IMR-90 (cell line): ENCODE measurements around the gene CABCOCO1. TPM values are rescaled to one million over a fixed set of nuclear protein-coding genes. Genes with fewer than 3 reads are reported as not detected.

Experiments
- ATAC-seq: fragments of 200-7000 bp; cut with Tn5 transposase; 2 replicates; pipeline ENCODE4 v1.9.1; 2020; ENCODE audit warnings: low read depth, mild to moderate bottlenecking, moderate library complexity
- BruUV-seq: library from RNA; stranded (reverse); fragments of 400-500 nt; replicated peaks from 2 replicates; lab custom pipeline; 2021; lab: Mats Ljungman, UMichigan
- CTCF ChIA-PET: fragments of 300-600 bp; formaldehyde crosslinking; extraction: SDS; loops from one replicate; lab custom pipeline; 2021; ENCODE audit warnings: antibody characterized with exemption; lab: Yijun Ruan, JAX
- POLR2A ChIA-PET: fragments of 300-600 bp; sonication (Branson Sonifier 250); formaldehyde crosslinking; loops from one replicate; lab custom pipeline; 2022; ENCODE audit warnings: antibody characterized with exemption; ENCODE audit not compliant: unreplicated experiment; lab: Charles Lee
- DNase-seq: peaks from one replicate; pipeline ENCODE4 v3.0.0; 2013
- H2AFZ ChIP-seq: replicated peaks from 2 replicates; pipeline ENCODE3; 2013; ENCODE audit warnings: low read length, mild to moderate bottlenecking; ENCODE audit not compliant: poor library complexity
- H2AK5ac ChIP-seq: 2 replicates; pipeline ENCODE4 v1.6.1; 2013; ENCODE audit warnings: low read depth, low read length, inconsistent platforms
- H2AK9ac ChIP-seq: replicated peaks from 2 replicates; pipeline ENCODE3; 2013; ENCODE audit warnings: mild to moderate bottlenecking, low read depth, low read length, moderate library complexity; ENCODE audit not compliant: poor library complexity
- H2BK120ac ChIP-seq: 2 replicates; pipeline ENCODE4 v1.6.1; 2013; ENCODE audit warnings: low read depth, low read length, inconsistent platforms
- H2BK15ac ChIP-seq: 3 replicates; pipeline ENCODE4 v1.6.1; 2013; ENCODE audit warnings: low read depth, low read length, inconsistent platforms
- H2BK20ac ChIP-seq: 2 replicates; pipeline ENCODE4 v1.6.1; 2013; ENCODE audit warnings: low read depth, mild to moderate bottlenecking, inconsistent platforms, low read length, moderate library complexity
- H2BK5ac ChIP-seq: 2 replicates; pipeline ENCODE4 v1.6.1; 2013; ENCODE audit warnings: mild to moderate bottlenecking, low read depth, low read length, inconsistent platforms; ENCODE audit not compliant: poor library complexity, severe bottlenecking
- H3K14ac ChIP-seq: replicated peaks from 2 replicates; pipeline ENCODE4 v1.6.1; 2013; ENCODE audit warnings: low read depth, low read length, inconsistent platforms
- H3K18ac ChIP-seq: 2 replicates; pipeline ENCODE4 v1.6.1; 2013; ENCODE audit warnings: low read depth, low read length, control low read depth
- H3K23ac ChIP-seq: 2 replicates; pipeline ENCODE4 v1.6.1; 2013; ENCODE audit warnings: low read depth, low read length, inconsistent platforms
- H3K27ac ChIP-seq: 2 replicates; pipeline ENCODE4 v1.5.1; 2013; ENCODE audit warnings: mild to moderate bottlenecking, control low read depth, low read length; ENCODE audit not compliant: insufficient read depth
- H3K27me3 ChIP-seq: 2 replicates; pipeline ENCODE4 v1.6.1; 2013; ENCODE audit warnings: low read length; ENCODE audit not compliant: control insufficient read depth, insufficient read depth
- H3K36me3 ChIP-seq: 2 replicates; pipeline ENCODE4 v1.6.1; 2013; ENCODE audit warnings: low read length, mixed read lengths; ENCODE audit not compliant: control insufficient read depth, insufficient read depth
- H3K4ac ChIP-seq: 2 replicates; pipeline ENCODE4 v1.6.1; 2013; ENCODE audit warnings: low read depth, low read length, inconsistent platforms
- H3K4me1 ChIP-seq: 2 replicates; pipeline ENCODE4 v1.6.1; 2013; ENCODE audit warnings: low read length, mixed read lengths; ENCODE audit not compliant: control insufficient read depth, insufficient read depth
- H3K4me2 ChIP-seq: 2 replicates; pipeline ENCODE4 v1.6.1; 2013; ENCODE audit warnings: low read depth, mild to moderate bottlenecking, control low read depth, low read length, moderate library complexity
- H3K4me3 ChIP-seq: 2 replicates; pipeline ENCODE4 v1.5.1; 2013; ENCODE audit warnings: low read depth, mild to moderate bottlenecking, control low read depth, low read length, moderate library complexity; ENCODE audit not compliant: insufficient read depth
- H3K56ac ChIP-seq: 2 replicates; pipeline ENCODE4 v1.6.1; 2013; ENCODE audit warnings: low read length, inconsistent platforms; ENCODE audit not compliant: insufficient read depth; ENCODE audit errors: extremely low read depth
- H3K79me1 ChIP-seq, 2 experiments: 2 replicates each; pipeline ENCODE4 v1.6.1; 2013; ENCODE audit warnings: low read length in 2 of 2, inconsistent platforms in 1 of 2, low read depth in 1 of 2
- H3K9ac ChIP-seq: 2 replicates; pipeline ENCODE4 v1.6.1; 2013; ENCODE audit warnings: low read depth, low read length, control low read depth
- H3K9me1 ChIP-seq: 2 replicates; pipeline ENCODE4 v1.6.1; 2013; ENCODE audit warnings: low read length, inconsistent platforms; ENCODE audit not compliant: insufficient read depth
- H3K9me3 ChIP-seq: 2 replicates; pipeline ENCODE4 v1.6.1; 2013; ENCODE audit warnings: low read length; ENCODE audit not compliant: control insufficient read depth, insufficient read depth
- H4K20me1 ChIP-seq: 2 replicates; pipeline ENCODE4 v1.6.1; 2013; ENCODE audit warnings: low read length, inconsistent platforms; ENCODE audit not compliant: insufficient read depth
- H4K5ac ChIP-seq: 2 replicates; pipeline ENCODE4 v1.6.1; 2013; ENCODE audit warnings: mild to moderate bottlenecking, low read depth, low read length, control low read depth
- H4K8ac ChIP-seq, 2 experiments: 2 replicates each; pipeline ENCODE4 v1.6.1; 2013; ENCODE audit warnings: low read depth in 2 of 2, low read length in 2 of 2, control low read depth in 1 of 2, inconsistent platforms in 1 of 2
- H4K91ac ChIP-seq: 2 replicates; pipeline ENCODE4 v1.6.1; 2013; ENCODE audit warnings: low read depth, low read length, inconsistent platforms; ENCODE audit not compliant: insufficient read depth
- BHLHE40 ChIP-seq: fragments of 150-350 bp; IDR thresholded peaks from 2 replicates; pipeline ENCODE4 v1.6.1; 2016; ENCODE audit warnings: mild to moderate bottlenecking, low read depth, low read length
- CEBPB ChIP-seq: IDR thresholded peaks from 2 replicates; pipeline ENCODE4 v1.6.1; 2012; ENCODE audit warnings: low read depth, low read length, improper control_type of control experiment
- CHD1 ChIP-seq: IDR thresholded peaks from 2 replicates; pipeline ENCODE4 v1.6.1; 2012; ENCODE audit warnings: low read depth, low read length, improper control_type of control experiment
- ELK1 ChIP-seq: fragments of 150-350 bp; IDR thresholded peaks from 2 replicates; pipeline ENCODE4 v1.6.1; 2016; ENCODE audit warnings: low read depth, mild to moderate bottlenecking, low read length, moderate library complexity, borderline replicate concordance
- MAFK ChIP-seq: IDR thresholded peaks from 2 replicates; pipeline ENCODE4 v1.6.1; 2012; ENCODE audit warnings: low read depth, low read length, improper control_type of control experiment
- MXI1 ChIP-seq: IDR thresholded peaks from 2 replicates; pipeline ENCODE4 v1.6.1; 2012; ENCODE audit warnings: low read depth, mild to moderate bottlenecking, low read length, moderate library complexity, borderline replicate concordance
- NFE2L2 ChIP-seq: fragments of 150-350 bp; IDR thresholded peaks from 2 replicates; pipeline ENCODE4 v1.6.1; 2016; ENCODE audit warnings: low read depth, mild to moderate bottlenecking, low read length
- POLR2A ChIP-seq: IDR thresholded peaks from 2 replicates; pipeline ENCODE4 v1.6.1; 2012; ENCODE audit warnings: mild to moderate bottlenecking, low read depth, low read length
- RAD21 ChIP-seq: IDR thresholded peaks from 2 replicates; pipeline ENCODE4 v1.6.1; 2012; ENCODE audit warnings: low read length, improper control_type of control experiment
- RFX5 ChIP-seq: IDR thresholded peaks from 2 replicates; pipeline ENCODE4 v1.8.0; 2012; ENCODE audit warnings: low read depth, mild to moderate bottlenecking, low read length, moderate library complexity
- SMC3 ChIP-seq: fragments of 150-350 bp; IDR thresholded peaks from 2 replicates; pipeline ENCODE4 v1.6.1; 2016; ENCODE audit warnings: low read depth, mild to moderate bottlenecking, antibody characterized with exemption, low read length, moderate library complexity
- WGBS, 2 experiments: methylation state at CpG; one replicate each; pipeline versions ENCODE4 v1.1.5 to v1.1.7; 2013; ENCODE audit warnings: missing lambda C conversion rate in 2 of 2; ENCODE audit not compliant: insufficient read length in 1 of 2; ENCODE audit errors: extremely low coverage in 2 of 2; 5-methylcytosine and 5-hydroxymethylcytosine counted together
- dilution Hi-C: fragments of 300-500 bp; cut with HindIII; formaldehyde crosslinking; loops from one replicate; pipeline ENCODE4 v1.14.3; 2018; ENCODE audit warnings: low sequenced_read_pairs; ENCODE audit not compliant: unreplicated experiment
- in situ Hi-C: fragments of 300-500 bp; cut with MboI; formaldehyde crosslinking; loops from 3 replicates; pipeline ENCODE4 v1.14.3; 2019; ENCODE audit warnings: low sequenced_read_pairs, inconsistent platforms, mixed read lengths
- intact Hi-C: fragments of 100-400 bp; cut with micrococcal nuclease; formaldehyde crosslinking; loops from 2 replicates; pipeline ENCODE4 v1.10.0; 2022
- polyA plus RNA-seq, 3 experiments: library from polyadenylated mRNA; depleted of rRNA; stranded (reverse); fragments of >200 nt; gene quantifications; 2 replicates each; pipeline ENCODE4 v1.2.3, GENCODE V29; 2012; ENCODE audit warnings: low replicate concordance in 1 of 3
- total RNA-seq: library from RNA; depleted of rRNA; stranded (reverse); fragments of >200 nt; gene quantifications from 2 replicates; pipeline ENCODE4 v1.2.3, GENCODE V29; 2012

The CABCOCO1 gene
- total and polyA plus RNA-seq, 2 of the 4 experiments (the other 2 are of a cell fraction) = 0.18 to 0.31 TPM

GRCh38 chr10:61742812-61743211, 80.1 kb downstream of the CABCOCO1 start:
- H3K36me3 ChIP-seq = no peaks in the 10 kb centered on the region
- no peak overlapping the region for H3K27ac ChIP-seq
- H3K9me3 ChIP-seq = no peaks in the 10 kb centered on the region
- no peak overlapping the region for H2AFZ ChIP-seq
- no CpG with 5 or more reads among the region's 1 CpG for WGBS, 2 experiments
- in situ Hi-C loops = no loop called here
- no peak overlapping the region for H3K4me2 ChIP-seq
- H3K56ac ChIP-seq = no peak overlapping the region
- ChIA-PET CTCF (interaction anchor here (1.1 kb wide), 1 partner anchor 296 kb away, joined by 3 read pairs; no protein-coding TSS in a partner anchor), POLR2A (no interaction called here)
- no peak overlapping the region for H2BK20ac ChIP-seq
- no peak overlapping the region for H3K4me3 ChIP-seq
- no peak overlapping the region for H2BK120ac ChIP-seq
- H3K14ac ChIP-seq = no peak overlapping the region
- H2AK9ac ChIP-seq = no peak overlapping the region
- intact Hi-C loops = loop anchor here (10.0 kb wide), 1 partner anchor 502 kb away; no protein-coding TSS in a partner anchor
- H4K20me1 ChIP-seq = no peaks in the 10 kb centered on the region
- ATAC-seq = no peak
- no peak for DNase-seq
- BruUV-seq = no TSS peak
- H4K91ac ChIP-seq = no peak overlapping the region
- H3K23ac ChIP-seq = no peak overlapping the region
- H3K18ac ChIP-seq = no peak overlapping the region
- no peak overlapping the region for H3K9ac ChIP-seq
- H3K27me3 ChIP-seq = no peaks in the 10 kb centered on the region
- no peaks in the 10 kb centered on the region for H3K79me1 ChIP-seq
- TF ChIP-seq BHLHE40 (no peak), SMC3 (no peak), MAFK (no peak), ELK1 (no peak), CEBPB (no peak), MXI1 (no peak), POLR2A (no peak), RAD21 (no peak), CHD1 (no peak), RFX5 (no peak), NFE2L2 (no peak)
- H2BK5ac ChIP-seq = no peak overlapping the region
- no peak overlapping the region for H2AK5ac ChIP-seq
- H3K9me1 ChIP-seq = no peaks in the 10 kb centered on the region
- no peak overlapping the region for H3K4ac ChIP-seq
- no peaks in the 10 kb centered on the region for H3K4me1 ChIP-seq
- dilution Hi-C loops = no loop called here
- no peak overlapping the region for H2BK15ac ChIP-seq
- H4K8ac ChIP-seq = no peak overlapping the region
- H4K5ac ChIP-seq = no peak overlapping the region
